GM20431 (cell line): ENCODE data around the gene TMEM255B.

Experiments
- in situ Hi-C: fragments of 300-500 bp; cut with MseI, MboI; formaldehyde crosslinking; loops from one replicate; pipeline ENCODE4 v1.15.0; 2020; ENCODE audit warnings: low sequenced_read_pairs; ENCODE audit not compliant: unreplicated experiment

The TMEM255B gene

GRCh38 chr13:113765564-113765910 is 6.5 kb downstream of the TMEM255B start:
- in situ Hi-C loops: no loop called here

GRCh38 chr13:113766035-113766800 is 7.2 kb downstream of the TMEM255B start:
- in situ Hi-C loops: no loop called here

- in situ Hi-C loops: no loop called here
Measured at GRCh38 chr13:113767366-113767765, 8.3 kb downstream of the TMEM255B start.

GRCh38 chr13:113768018-113768905 is 9.2 kb downstream of the TMEM255B start:
- in situ Hi-C loops: no loop called here

GRCh38 chr13:113769106-113769505 is 10.1 kb downstream of the TMEM255B start:
- in situ Hi-C loops: no loop called here

GRCh38 chr13:113769881-113770280 is 10.9 kb downstream of the TMEM255B start:
- in situ Hi-C loops: no loop called here

- in situ Hi-C loops: no loop called here
Measured at GRCh38 chr13:113770441-113770840, 11.4 kb downstream of the TMEM255B start.

- in situ Hi-C loops: no loop called here
Measured at GRCh38 chr13:113770937-113771336, 11.9 kb downstream of the TMEM255B start.

GRCh38 chr13:113771709-113772331 is 12.8 kb downstream of the TMEM255B start:
- in situ Hi-C loops: no loop called here

GRCh38 chr13:113774177-113775107 is 15.4 kb downstream of the TMEM255B start:
- in situ Hi-C loops: no loop called here

- in situ Hi-C loops: no loop called here
Measured at GRCh38 chr13:113775451-113776145, 16.6 kb downstream of the TMEM255B start.

GRCh38 chr13:113776231-113777125 is 17.5 kb downstream of the TMEM255B start:
- in situ Hi-C loops: no loop called here

- in situ Hi-C loops: no loop called here
Measured at GRCh38 chr13:113777311-113778260, 18.6 kb downstream of the TMEM255B start.

GRCh38 chr13:113781571-113781970 is 22.5 kb downstream of the TMEM255B start:
- in situ Hi-C loops: no loop called here

- in situ Hi-C loops: no loop called here
Measured at GRCh38 chr13:113782472-113782871, 23.4 kb downstream of the TMEM255B start.

- in situ Hi-C loops: no loop called here
Measured at GRCh38 chr13:113783200-113783881, 24.3 kb downstream of the TMEM255B start.
